Activated naive CD8-positive, alpha-beta T cell treated with anti-CD3 and anti-CD28 coated beads for 36 hours (primary cell): Measurements from ENCODE around the gene TCF7L2. TPM values are rescaled to one million over a fixed set of nuclear protein-coding genes. Genes with fewer than 3 reads are reported as not detected.

ENCODE experiments used
- DNase-seq: peaks from one replicate; pipeline ENCODE4 v3.0.0; 2021
- H3K27ac Mint-ChIP-seq: one replicate; pipeline ENCODE4 v1.8.0; 2022; ENCODE audit warnings: mild to moderate bottlenecking, moderate library complexity, mixed read lengths
- H3K27me3 Mint-ChIP-seq: one replicate; pipeline ENCODE4 v1.8.0; 2022; ENCODE audit warnings: mild to moderate bottlenecking, mixed read lengths
- H3K36me3 Mint-ChIP-seq: one replicate; pipeline ENCODE4 v1.8.0; 2021; ENCODE audit warnings: mild to moderate bottlenecking, mixed read lengths
- H3K4me1 Mint-ChIP-seq: one replicate; pipeline ENCODE4 v1.8.0; 2021; ENCODE audit warnings: mixed read lengths
- H3K4me3 Mint-ChIP-seq: one replicate; pipeline ENCODE4 v1.8.0; 2022; ENCODE audit warnings: mild to moderate bottlenecking, moderate library complexity, mixed read lengths
- H3K9me3 Mint-ChIP-seq: one replicate; pipeline ENCODE4 v1.8.0; 2022; ENCODE audit warnings: mixed read lengths
- total RNA-seq, 2 experiments: library from RNA; stranded (reverse); gene quantifications; one replicate each; pipeline ENCODE4 v1.2.3, GENCODE V29; 2021

TCF7L2 gene
- total RNA-seq, 2 experiments from 2014 or later: 1.1 to 1.5 TPM

DNA sequence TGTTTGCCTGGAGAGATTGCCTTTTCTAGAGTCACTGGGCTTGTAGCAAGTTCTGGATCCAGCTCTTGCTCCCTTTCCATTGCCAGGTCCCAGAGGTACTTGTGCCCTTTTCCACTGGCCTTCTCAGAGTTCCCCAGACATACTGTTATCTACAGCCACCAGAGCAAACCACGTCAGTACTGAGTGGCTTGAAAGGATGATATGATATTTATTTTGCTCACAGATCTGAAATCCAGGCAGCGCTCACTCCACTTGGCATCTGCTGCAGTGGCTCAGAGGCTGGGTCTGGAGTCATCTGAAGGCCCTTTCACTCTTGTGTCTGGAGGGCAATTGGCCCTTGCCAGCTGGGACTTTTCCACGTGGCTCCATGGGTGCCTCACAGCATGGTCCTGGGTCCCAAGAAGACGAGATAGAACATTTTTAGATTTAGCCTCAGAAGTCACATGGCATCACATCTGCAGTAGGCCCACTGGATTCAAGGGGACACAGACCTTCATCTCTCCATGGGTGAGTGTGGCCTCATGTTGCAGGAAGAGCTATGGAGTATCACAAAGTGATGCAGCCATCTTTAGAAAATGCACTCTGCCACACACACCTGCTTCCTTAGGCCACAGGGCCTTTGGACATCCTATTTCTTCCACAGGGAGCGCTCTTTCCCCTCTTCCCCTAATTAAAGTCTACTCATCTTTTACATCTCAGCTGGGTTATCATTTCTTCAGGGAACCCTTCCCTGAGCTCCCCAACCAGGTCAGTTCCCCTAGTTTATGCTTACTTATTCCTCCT, 22.9 kb upstream of the TCF7L2 start:
- Mint-ChIP-seq H3K4me1 (no peaks in the 10 kb centered on the region), H3K27ac (no peak overlapping the region), H3K9me3 (peaks cover 7% of the 10 kb centered on the region), H3K4me3 (no peak overlapping the region), H3K27me3 (no peaks in the 10 kb centered on the region), H3K36me3 (no peaks in the 10 kb centered on the region)
- DNase-seq: no peak

DNA sequence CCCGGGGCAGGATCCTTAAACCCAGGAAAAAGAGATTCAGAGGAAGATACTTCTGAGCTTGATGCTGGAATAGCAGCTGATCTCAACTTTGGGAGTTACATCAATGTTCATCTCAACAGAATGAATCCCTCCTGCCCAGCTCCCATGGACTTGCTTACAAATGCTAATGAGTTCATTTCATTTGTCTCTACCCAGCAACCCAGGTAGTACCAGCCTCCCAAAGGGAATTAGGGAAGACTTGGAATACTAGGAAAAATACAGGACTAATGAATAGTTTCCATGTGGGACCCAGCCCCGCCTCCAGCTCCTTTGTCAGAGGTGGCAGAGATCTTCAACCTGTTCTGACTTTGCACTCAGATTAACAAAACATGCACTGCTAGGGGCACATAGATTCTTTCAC, 22.1 kb upstream of the TCF7L2 start:
- Mint-ChIP-seq H3K4me1 (no peaks in the 10 kb centered on the region), H3K27ac (no peak overlapping the region), H3K27me3 (no peaks in the 10 kb centered on the region), H3K4me3 (no peak overlapping the region), H3K9me3 (peaks cover 7% of the 10 kb centered on the region), H3K36me3 (no peaks in the 10 kb centered on the region)
- no peak for DNase-seq

DNA sequence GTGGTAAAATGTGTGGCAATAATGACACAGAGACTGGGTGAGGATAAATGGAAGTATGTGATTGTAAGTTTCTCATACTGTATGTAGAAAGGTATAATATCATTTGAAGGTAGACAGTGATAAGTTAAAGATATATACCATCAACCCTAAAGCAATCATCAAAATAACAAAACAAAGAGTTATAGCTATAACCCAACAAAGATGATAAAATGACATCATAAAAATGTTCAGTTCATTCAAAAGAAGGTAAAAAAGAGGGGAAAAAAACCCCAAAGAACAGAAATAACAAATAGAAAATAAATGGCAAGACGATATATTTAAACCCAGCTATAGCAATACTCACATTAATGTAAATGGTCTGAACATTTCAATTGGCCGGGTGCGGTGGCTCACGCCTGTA, 17.4 kb upstream of the TCF7L2 start:
- Mint-ChIP-seq H3K9me3 (peaks cover 7% of the 10 kb centered on the region), H3K4me3 (no peak overlapping the region), H3K4me1 (no peaks in the 10 kb centered on the region), H3K27me3 (no peaks in the 10 kb centered on the region), H3K27ac (no peak overlapping the region), H3K36me3 (no peaks in the 10 kb centered on the region)
- no peak for DNase-seq

DNA sequence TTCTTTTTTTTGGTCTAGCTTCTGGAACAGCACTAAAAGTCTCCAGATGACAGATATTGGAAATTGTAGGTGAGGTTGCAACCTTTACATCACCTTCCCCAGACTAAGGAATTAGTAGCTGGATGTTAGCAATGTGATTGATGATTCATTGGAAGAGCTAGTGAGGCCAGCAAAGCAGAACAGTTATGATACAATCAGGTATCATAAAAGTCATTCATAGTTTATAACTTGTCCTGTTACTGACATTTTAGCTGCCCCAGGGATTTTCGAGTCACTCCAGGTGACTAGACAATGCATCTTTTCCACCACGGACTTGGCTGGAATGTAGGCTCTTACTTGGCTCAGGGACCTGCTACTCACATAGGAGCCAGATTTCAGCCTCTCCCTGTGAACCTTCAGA, 15.9 kb upstream of the TCF7L2 start:
- DNase-seq: no peak
- Mint-ChIP-seq H3K27ac (no peak overlapping the region), H3K4me3 (no peak overlapping the region), H3K36me3 (no peaks in the 10 kb centered on the region), H3K4me1 (no peaks in the 10 kb centered on the region), H3K9me3 (peaks cover 6% of the 10 kb centered on the region), H3K27me3 (no peaks in the 10 kb centered on the region)

DNA sequence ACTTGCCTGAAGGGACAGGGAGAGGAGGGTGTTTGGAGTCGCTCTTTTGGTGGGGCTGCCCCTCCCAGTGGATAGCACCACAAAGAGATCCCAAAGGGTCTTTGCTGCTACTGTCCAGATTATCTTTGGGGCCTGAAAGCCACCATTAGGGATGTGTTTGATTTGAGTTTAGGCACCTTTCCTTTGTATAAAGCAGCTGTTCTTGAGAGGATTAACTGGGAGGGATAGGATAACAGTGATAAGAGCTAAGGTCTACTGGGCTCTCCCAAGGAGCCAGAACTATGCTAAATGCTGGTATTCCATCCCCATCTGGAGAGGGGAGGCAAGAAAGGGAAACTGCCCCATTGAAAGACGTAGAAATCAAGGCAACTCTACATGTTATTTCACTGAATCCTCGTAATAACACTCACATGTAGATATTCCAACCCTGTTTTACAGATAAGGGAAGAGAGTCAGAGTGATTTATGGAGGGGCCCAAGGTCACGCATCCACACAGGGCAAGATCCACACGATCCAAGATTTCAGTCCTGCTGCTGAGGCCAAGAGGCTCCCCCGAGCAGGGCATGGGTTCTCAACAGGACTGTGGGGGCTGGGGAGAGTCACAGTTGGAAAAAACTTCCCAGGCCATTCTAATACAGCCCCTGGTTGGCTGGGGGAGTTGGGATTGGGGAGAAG, 11.1 kb upstream of the TCF7L2 start:
- Mint-ChIP-seq H3K9me3 (no peaks in the 10 kb centered on the region), H3K27ac (no peak overlapping the region), H3K27me3 (peaks cover 5% of the 10 kb centered on the region), H3K4me1 (no peaks in the 10 kb centered on the region), H3K36me3 (no peaks in the 10 kb centered on the region), H3K4me3 (no peak overlapping the region)
- no peak for DNase-seq

DNA sequence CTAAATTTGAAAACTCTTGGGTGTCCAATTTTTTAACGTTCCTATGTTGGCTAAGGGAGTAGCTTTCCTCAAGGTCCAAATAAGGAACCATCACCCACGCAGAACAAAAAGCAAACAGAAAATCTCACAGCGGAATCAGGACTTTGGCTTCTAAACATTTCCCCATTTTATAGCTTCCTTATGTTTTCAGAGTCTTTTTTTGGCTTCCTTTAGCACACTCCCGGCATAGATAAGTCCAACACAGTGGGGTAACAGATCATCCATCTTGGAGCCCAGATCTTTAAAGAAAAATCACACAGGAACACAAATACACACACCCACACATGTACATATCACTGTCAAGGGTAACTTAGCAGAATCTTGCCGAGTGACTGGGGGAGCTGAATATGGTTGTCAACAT, 4.2 kb upstream of the TCF7L2 start:
- Mint-ChIP-seq H3K4me1 (peaks cover 12% of the 10 kb centered on the region), H3K36me3 (no peaks in the 10 kb centered on the region), H3K27me3 (peaks cover 26% of the 10 kb centered on the region), H3K27ac (no peak overlapping the region), H3K9me3 (no peaks in the 10 kb centered on the region), H3K4me3 (no peak overlapping the region)
- no peak for DNase-seq

DNA sequence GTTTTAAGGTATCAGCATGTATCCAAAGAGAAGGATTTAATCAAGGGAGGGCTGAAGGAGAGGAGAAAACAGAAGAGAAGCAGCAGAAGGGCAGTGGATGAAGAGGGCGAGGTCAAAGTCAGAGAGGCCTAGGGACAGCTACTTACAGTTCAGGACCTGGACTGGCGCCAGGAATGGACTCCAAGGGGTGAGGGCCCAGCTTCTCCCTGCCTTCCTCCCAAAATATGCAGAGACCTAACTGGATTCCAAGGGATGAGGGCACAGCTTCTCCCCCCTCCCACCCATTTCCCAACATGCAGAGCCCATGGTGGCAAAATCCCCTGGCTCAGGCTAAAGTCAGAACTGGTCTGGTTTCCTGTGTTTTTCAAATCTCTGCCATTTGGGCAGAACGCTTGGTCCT, 3.4 kb upstream of the TCF7L2 start:
- Mint-ChIP-seq H3K9me3 (no peaks in the 10 kb centered on the region), H3K4me3 (no peak overlapping the region), H3K27me3 (peaks cover 24% of the 10 kb centered on the region), H3K36me3 (no peaks in the 10 kb centered on the region), H3K4me1 (peaks cover 13% of the 10 kb centered on the region), H3K27ac (no peak overlapping the region)
- DNase-seq: no peak

DNA sequence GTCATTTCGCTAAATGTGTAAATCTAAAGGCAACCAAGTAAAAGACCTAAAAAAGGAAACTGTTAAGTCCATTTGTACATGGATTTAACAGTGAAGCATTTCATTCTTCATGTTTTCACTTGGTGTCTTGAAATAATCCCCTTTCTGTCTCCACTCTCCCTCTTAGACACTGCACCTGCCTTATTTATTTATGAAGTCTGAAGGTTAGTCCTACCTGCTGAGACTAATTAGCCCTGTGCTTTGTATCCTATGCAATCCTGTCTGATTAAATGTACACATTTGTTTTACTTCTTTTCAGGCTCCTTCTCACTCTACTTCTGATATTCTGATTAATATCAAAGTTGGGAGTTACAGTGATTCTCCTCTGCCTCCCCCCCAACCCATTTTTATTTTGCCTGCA, 1.9 kb upstream of the TCF7L2 start:
- DNase-seq: no peak
- peaks cover 18% of the 10 kb centered on the region for H3K4me1 Mint-ChIP-seq
- no peaks in the 10 kb centered on the region for H3K9me3 Mint-ChIP-seq
- no peak overlapping the region for H3K4me3 Mint-ChIP-seq
- H3K36me3 Mint-ChIP-seq: no peaks in the 10 kb centered on the region
- peaks cover 33% of the 10 kb centered on the region for H3K27me3 Mint-ChIP-seq
- no peak overlapping the region for H3K27ac Mint-ChIP-seq

DNA sequence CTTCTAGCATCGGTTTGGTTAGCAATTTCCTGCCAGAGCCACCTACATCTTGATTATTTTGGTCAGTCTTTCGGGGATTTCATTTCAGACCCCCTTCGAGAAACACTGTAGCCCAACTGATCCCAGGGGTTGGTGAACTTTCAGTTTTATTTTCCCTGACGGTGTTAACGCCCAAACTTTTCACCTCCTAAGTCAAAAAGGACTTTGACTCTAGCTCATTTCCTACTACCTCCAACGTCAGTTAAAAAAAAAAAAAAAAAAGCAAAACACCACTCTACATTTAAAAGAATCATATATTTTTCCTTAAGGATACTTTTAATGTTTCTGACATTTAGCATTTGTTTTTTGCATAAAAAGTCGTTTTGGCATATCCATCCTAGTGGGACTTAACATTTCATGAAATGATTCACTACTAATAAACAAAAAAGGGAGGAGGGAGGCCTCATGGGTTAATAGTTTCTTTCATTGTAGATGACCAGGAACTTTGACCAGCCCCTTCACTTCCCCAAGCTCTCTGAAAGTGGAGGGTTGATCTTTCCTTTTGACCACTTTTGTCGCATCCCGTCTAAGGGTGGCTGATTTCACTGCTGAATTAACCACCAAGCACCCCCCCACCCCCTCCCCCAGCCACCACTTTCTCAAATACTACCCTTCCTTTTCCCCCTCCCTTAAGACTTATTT, 764 bp upstream of the TCF7L2 start:
- Mint-ChIP-seq H3K27ac (no peak overlapping the region), H3K36me3 (no peaks in the 10 kb centered on the region), H3K4me3 (peak overlapping the region; percentile 89), H3K9me3 (no peaks in the 10 kb centered on the region), H3K4me1 (peaks cover 20% of the 10 kb centered on the region), H3K27me3 (peaks cover 43% of the 10 kb centered on the region)
- DNase-seq: no peak

DNA sequence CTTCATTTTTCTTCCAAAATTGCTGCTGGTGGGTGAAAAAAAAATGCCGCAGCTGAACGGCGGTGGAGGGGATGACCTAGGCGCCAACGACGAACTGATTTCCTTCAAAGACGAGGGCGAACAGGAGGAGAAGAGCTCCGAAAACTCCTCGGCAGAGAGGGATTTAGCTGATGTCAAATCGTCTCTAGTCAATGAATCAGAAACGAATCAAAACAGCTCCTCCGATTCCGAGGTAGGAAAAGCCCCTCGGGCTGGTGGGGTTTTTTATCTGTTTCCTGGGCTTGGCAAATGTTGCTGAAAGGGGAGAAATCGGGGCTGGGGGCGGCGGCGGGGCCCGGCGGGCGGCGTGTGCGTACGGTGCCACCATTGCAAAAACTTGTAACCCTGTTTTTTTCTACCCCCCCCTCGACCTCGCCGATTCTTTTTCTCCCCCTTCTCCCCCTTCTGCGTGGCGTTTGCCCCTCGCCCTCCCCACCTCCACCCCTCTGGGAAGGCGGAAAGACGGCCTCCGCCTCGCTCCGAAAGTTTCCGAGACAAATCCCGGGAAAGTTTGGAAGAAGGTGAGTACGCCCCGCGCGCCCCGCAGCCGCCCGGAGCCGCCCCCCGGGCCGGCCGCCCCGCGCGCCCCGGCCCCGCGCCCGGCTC, 789 bp downstream of the TCF7L2 start:
- Mint-ChIP-seq H3K27ac (peak overlapping the region; percentile 84), H3K4me1 (peaks cover 26% of the 10 kb centered on the region), H3K9me3 (no peaks in the 10 kb centered on the region), H3K36me3 (no peaks in the 10 kb centered on the region), H3K4me3 (peak overlapping the region; percentile 94), H3K27me3 (peaks cover 51% of the 10 kb centered on the region)
- DNase-seq: peak; percentile 14

DNA sequence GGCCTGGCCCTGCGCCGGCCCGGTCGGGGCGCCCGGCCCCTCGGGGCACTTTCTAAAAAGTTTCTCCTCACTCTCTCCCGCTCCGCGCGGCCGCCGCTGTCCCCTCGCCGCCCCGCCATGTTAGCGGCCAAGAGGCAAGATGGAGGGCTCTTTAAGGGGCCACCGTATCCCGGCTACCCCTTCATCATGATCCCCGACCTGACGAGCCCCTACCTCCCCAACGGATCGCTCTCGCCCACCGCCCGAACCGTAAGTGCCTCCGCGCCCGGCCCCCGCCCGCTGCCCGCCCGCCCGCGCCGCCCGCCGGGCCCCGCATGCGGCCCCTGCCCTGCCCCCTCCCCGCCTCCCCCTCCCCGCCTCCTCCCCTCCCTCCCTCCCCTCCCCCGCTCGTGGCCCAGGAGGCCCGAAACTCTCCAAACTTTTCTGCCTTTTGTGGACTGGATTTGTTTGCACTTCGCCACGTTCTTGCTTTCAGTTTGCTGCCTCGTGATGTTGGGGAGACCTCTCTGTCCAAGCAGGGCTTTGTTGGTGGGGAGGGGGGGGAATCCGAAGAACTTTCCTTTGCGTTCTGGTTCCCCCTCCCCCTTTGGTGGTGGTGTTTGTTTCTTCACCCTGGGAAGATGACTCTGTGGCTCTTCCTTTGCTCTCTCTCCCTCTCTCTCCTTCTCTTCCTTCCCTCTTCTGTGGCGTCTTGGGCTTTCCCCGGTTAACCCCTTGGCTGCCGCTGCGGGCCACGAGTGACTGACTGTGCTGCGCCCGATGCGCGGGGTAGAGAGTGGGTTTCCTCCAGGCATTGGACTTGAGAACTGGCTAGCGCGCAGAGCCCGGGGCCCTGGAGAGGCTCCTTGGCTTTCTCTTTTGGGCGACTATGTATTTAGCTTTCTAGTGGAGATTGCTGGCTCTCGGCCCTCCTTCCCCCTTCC, 1.6 kb downstream of the TCF7L2 start:
- Mint-ChIP-seq H3K27ac (peak overlapping the region; percentile 93), H3K4me3 (peak overlapping the region; percentile 92), H3K36me3 (no peaks in the 10 kb centered on the region), H3K9me3 (no peaks in the 10 kb centered on the region), H3K4me1 (peaks cover 29% of the 10 kb centered on the region), H3K27me3 (peaks cover 59% of the 10 kb centered on the region)
- DNase-seq: peak; percentile 55

DNA sequence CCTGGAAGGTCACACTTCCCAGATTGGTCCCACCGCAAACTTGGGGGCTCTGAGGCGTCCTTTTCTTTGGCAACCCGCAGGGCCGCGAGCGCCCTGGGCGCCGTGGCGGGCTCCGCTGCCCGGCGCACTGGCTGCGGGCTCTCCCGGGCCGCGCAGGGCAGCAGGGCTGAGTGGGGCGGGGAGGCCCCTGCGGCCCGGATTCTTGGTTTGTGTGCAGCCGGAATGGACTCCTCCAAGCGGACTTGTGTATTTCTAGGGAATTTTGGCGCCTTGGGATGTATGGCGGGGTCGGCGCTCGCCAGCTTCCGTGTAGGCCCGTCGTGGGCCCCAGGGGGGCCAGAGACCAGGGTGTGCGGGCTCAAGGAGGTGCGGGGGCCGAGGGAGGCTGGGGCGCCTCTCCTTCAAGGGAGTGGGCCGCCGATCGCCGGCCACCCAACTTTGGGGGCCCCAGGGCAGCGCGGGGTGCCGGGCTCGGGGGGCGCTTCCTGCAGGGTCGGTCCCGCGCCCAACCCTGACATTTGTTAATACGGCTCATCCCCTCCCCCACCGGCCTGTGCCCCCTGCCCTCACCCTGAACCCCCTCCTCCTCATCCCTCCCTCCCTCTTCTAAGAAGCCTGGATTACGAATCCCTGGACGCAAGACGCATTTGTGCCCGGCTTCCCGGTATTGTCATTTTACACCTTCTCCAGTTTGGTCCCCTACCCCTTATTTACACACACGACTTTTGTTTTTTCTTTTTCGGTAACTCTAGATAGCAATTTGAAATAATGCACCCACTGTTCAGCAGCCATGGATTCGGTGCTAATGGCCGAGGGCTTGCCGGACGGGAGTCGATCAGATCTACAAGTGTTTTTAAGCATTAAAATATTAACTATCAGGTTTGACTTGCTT, 2.5 kb downstream of the TCF7L2 start:
- no peak overlapping the region for H3K27ac Mint-ChIP-seq
- H3K4me3 Mint-ChIP-seq: peak overlapping the region; percentile 92
- H3K27me3 Mint-ChIP-seq: peaks cover 68% of the 10 kb centered on the region
- peak; percentile 12 for DNase-seq
- H3K9me3 Mint-ChIP-seq: no peaks in the 10 kb centered on the region
- H3K4me1 Mint-ChIP-seq: peaks cover 29% of the 10 kb centered on the region
- H3K36me3 Mint-ChIP-seq: no peaks in the 10 kb centered on the region

DNA sequence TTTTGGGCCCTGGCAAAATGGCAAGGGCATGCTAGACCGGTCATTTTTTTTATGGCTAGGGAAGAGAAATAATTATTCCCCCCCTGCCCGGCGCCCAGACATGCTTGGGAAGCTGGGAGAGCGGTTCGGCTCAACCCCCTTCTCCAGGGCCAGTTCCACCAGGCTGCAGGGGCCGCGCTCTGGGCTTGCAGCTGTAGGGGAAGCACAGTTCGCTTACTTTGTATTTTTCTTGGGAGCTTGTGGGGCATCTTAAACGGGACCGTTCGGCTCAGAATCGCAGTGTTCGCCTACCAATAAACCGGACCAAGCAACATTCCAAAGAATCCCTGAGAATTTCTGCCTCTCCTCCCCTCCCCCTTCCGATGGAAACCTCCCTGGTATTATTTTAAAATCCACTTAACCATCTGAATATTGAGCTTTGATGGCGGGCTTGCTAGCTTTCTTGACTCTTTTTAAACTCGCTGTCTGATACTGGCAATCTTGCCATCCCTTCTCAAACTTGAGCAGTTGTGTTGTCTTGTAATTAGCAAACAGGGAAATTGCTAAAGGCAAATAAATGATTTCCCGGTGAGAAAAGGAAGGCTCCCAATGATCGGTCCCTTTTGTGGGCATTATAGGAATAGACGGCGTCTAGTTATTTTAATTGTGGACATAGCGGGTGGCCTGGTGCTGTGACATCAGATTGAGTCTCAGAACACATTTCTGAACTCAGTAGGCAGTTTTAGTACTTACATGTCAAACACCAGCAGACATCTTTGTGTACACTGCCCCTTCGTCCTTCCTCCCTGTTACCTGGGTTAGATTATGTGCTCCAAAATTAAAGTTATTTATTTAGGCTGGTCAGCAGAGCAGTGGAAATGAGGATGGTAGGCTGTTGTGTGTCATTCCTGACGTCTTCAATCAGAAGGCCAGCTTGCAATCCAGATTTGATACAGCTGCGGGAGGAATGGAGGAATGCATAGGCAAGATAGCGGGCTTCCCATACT, 3.4 kb downstream of the TCF7L2 start:
- Mint-ChIP-seq H3K9me3 (no peaks in the 10 kb centered on the region), H3K4me3 (peak overlapping the region; percentile 85), H3K27ac (no peak overlapping the region), H3K4me1 (peaks cover 29% of the 10 kb centered on the region), H3K27me3 (peaks cover 70% of the 10 kb centered on the region), H3K36me3 (no peaks in the 10 kb centered on the region)
- no peak for DNase-seq
